ENCODE measurements around the gene SYT11. TPM values are rescaled to one million over a fixed set of nuclear protein-coding genes. Genes with fewer than 3 reads are reported as not detected.
A peak's percentile ranks its signal among the peaks of the same experiment; 100 is the strongest.
"Not testable (repeated sequence)": the region's sequence is repeated elsewhere in the genome, so short reads cannot be mapped to it uniquely, and the experiment has no call there.

SYT11 gene
- total RNA-seq, 2 donors from 2014 or later = 15.5 to 21.5 TPM

- no peaks in the 10 kb centered on the region for H3K9me3 ChIP-seq
- H3K27ac ChIP-seq = no peak overlapping the region
- H3K27me3 ChIP-seq = no peaks in the 10 kb centered on the region
- no peaks in the 10 kb centered on the region for H3K36me3 ChIP-seq
- peak; percentile 18 for DNase-seq (ENCODE audit: low spot score)
- H3K4me1 ChIP-seq = peaks cover 0 to 12% of the 10 kb centered on the region in 2 donors
- TF ChIP-seq CTCF (IDR thresholded peaks at IDR 0.05) = no peak
- H3K4me3 ChIP-seq = no peak overlapping the region
Measured at GRCh38 chr1:155831279-155831976, 27.9 kb upstream of the SYT11 start.

- Histone ChIP-seq H3K27me3 (no peaks in the 10 kb centered on the region), H3K27ac (no peak overlapping the region)
- peak; percentile 28 for DNase-seq (ENCODE audit: low spot score)
Measured at GRCh38 chr1:155833665-155834295, 25.6 kb upstream of the SYT11 start.

GRCh38 chr1:155834296-155834926 lies 25.0 kb upstream of the SYT11 start:
- Histone ChIP-seq H3K27me3 (no peaks in the 10 kb centered on the region), H3K4me1 (peaks cover 0 to 12% of the 10 kb centered on the region in 2 donors), H3K27ac (no peak overlapping the region), H3K4me3 (no peak overlapping the region), H3K9me3 (no peaks in the 10 kb centered on the region), H3K36me3 (no peaks in the 10 kb centered on the region)
- DNase-seq (ENCODE audit: low spot score) = peak; percentile 51
- TF ChIP-seq CTCF (IDR thresholded peaks at IDR 0.05) = no peak

More at GRCh38 chr1:155833665-155834295, 25.6 kb upstream of the SYT11 start:
- Histone ChIP-seq H3K36me3 (no peaks in the 10 kb centered on the region), H3K4me1 (peaks cover 0 to 12% of the 10 kb centered on the region in 2 donors), H3K9me3 (no peaks in the 10 kb centered on the region), H3K4me3 (no peak overlapping the region)
- TF ChIP-seq CTCF (IDR thresholded peaks at IDR 0.05) = no peak

GRCh38 chr1:155834927-155835399 lies 24.4 kb upstream of the SYT11 start:
- H3K4me3 ChIP-seq; DNase-seq (ENCODE audit: low spot score): not testable (repeated sequence)

GRCh38 chr1:155835548-155835947 lies 23.8 kb upstream of the SYT11 start:
- H3K4me1 ChIP-seq = peaks cover 0 to 12% of the 10 kb centered on the region in 2 donors
- DNase-seq (ENCODE audit: low spot score) = no peak
- no peak overlapping the region for H3K27ac ChIP-seq
- H3K9me3 ChIP-seq = no peaks in the 10 kb centered on the region
- no peaks in the 10 kb centered on the region for H3K36me3 ChIP-seq
- no peak for TF ChIP-seq CTCF (IDR thresholded peaks at IDR 0.05)
- H3K4me3 ChIP-seq = no peak overlapping the region
- H3K27me3 ChIP-seq = no peaks in the 10 kb centered on the region

More at GRCh38 chr1:155834927-155835399, 24.4 kb upstream of the SYT11 start:
- H3K9me3 ChIP-seq, H3K36me3 ChIP-seq, H3K27ac ChIP-seq, H3K27me3 ChIP-seq: not testable (repeated sequence)
- H3K4me1 ChIP-seq = peaks cover 0 to 12% of the 10 kb centered on the region in 2 donors

GRCh38 chr1:155840386-155840785 lies 19.0 kb upstream of the SYT11 start:
- Histone ChIP-seq H3K27ac (no peak overlapping the region), H3K9me3 (no peaks in the 10 kb centered on the region), H3K4me3 (no peak overlapping the region), H3K36me3 (peaks cover 9% of the 10 kb centered on the region), H3K4me1 (no peaks in the 10 kb centered on the region), H3K27me3 (no peaks in the 10 kb centered on the region)
- TF ChIP-seq CTCF (IDR thresholded peaks at IDR 0.05) = no peak
- no peak for DNase-seq (ENCODE audit: low spot score)
